OCI-LY7 (cell line): ENCODE results near the gene PLIN5. TPM values are rescaled to one million over a fixed set of nuclear protein-coding genes. Genes with fewer than 3 reads are reported as not detected.

Experiments
- BruUV-seq: library from RNA; stranded (reverse); fragments of 400-500 nt; replicated peaks from 2 replicates; lab custom pipeline; 2021; lab: Mats Ljungman, UMichigan
- CTCF ChIA-PET: fragments of 300-600 bp; sonication (Branson Sonifier 250); formaldehyde crosslinking; loops from one replicate; lab custom pipeline; 2022; ENCODE audit warnings: antibody characterized with exemption; ENCODE audit not compliant: unreplicated experiment; lab: Charles Lee
- POLR2A ChIA-PET: fragments of 300-600 bp; sonication (Branson Sonifier 250); formaldehyde crosslinking; loops from one replicate; lab custom pipeline; 2022; ENCODE audit warnings: antibody characterized with exemption; lab: Charles Lee
- DNase-seq: peaks from one replicate; pipeline ENCODE4 v3.0.0-alpha.2; 2015; ENCODE audit warnings: low spot score
- H2AFZ ChIP-seq: fragments of 200-600 bp; sonication (generic), shearing (Covaris generic); 2 replicates; pipeline ENCODE4 v1.6.1; 2014; ENCODE audit warnings: mild to moderate bottlenecking, antibody characterized with exemption, low read length, moderate library complexity
- H3K27ac ChIP-seq: fragments of 200-600 bp; sonication (generic); 2 replicates; pipeline ENCODE4 v1.5.1; 2014; ENCODE audit warnings: mixed run types, low read depth, mild to moderate bottlenecking, moderate library complexity, low read length, inconsistent platforms; ENCODE audit not compliant: poor library complexity, severe bottlenecking
- H3K36me3 ChIP-seq: fragments of 200-600 bp; sonication (generic); 2 replicates; pipeline ENCODE4 v1.6.1; 2014; ENCODE audit warnings: mild to moderate bottlenecking, antibody characterized with exemption, low read length, moderate library complexity, mixed read lengths; ENCODE audit not compliant: insufficient read depth
- H3K4me1 ChIP-seq: fragments of 200-600 bp; sonication (generic); 2 replicates; pipeline ENCODE4 v1.5.1; 2014; ENCODE audit warnings: mild to moderate bottlenecking, low read length; ENCODE audit not compliant: insufficient read depth, poor library complexity, severe bottlenecking
- H3K4me2 ChIP-seq: fragments of 200-600 bp; sonication (generic); 2 replicates; pipeline ENCODE4 v1.6.1; 2014; ENCODE audit warnings: mild to moderate bottlenecking, low read length
- H3K4me3 ChIP-seq: fragments of 200-600 bp; sonication (generic); 2 replicates; pipeline ENCODE4 v1.5.1; 2014; ENCODE audit warnings: mild to moderate bottlenecking, low read depth, low read length; ENCODE audit not compliant: poor library complexity, severe bottlenecking
- H3K79me2 ChIP-seq: fragments of 200-600 bp; sonication (generic); 2 replicates; pipeline ENCODE4 v1.6.1; 2016; ENCODE audit warnings: low read depth, mild to moderate bottlenecking, low read length, moderate library complexity, mixed read lengths; ENCODE audit not compliant: insufficient read depth
- H3K9me2 ChIP-seq: fragments of 200-600 bp; sonication (generic); 2 replicates; pipeline ENCODE4 v1.6.1; 2016; ENCODE audit warnings: mild to moderate bottlenecking, low read length, mixed read lengths; ENCODE audit not compliant: insufficient read depth
- H3K9me3 ChIP-seq: fragments of 200-600 bp; sonication (generic); 2 replicates; pipeline ENCODE4 v1.6.1; 2014; ENCODE audit warnings: mild to moderate bottlenecking, mixed run types, low read length, mixed read lengths
- H4K20me1 ChIP-seq: fragments of 200-600 bp; sonication (generic); 2 replicates; pipeline ENCODE4 v1.6.1; 2014; ENCODE audit warnings: mild to moderate bottlenecking, antibody characterized with exemption, low read length, moderate library complexity, mixed read lengths; ENCODE audit not compliant: insufficient read depth
- EZH2phosphoT487 ChIP-seq: fragments of 200-600 bp; sonication (generic); IDR thresholded peaks from 2 replicates; pipeline ENCODE4 v1.6.1; 2018; ENCODE audit warnings: low read depth, borderline replicate concordance, mild to moderate bottlenecking, mixed run types, antibody characterized with exemption, low read length, moderate library complexity, mixed read lengths
- intact Hi-C: fragments of 100-400 bp; cut with micrococcal nuclease; formaldehyde crosslinking; loops from one replicate; pipeline ENCODE4 v1.10.0; 2022; ENCODE audit not compliant: unreplicated experiment
- total RNA-seq, 2 experiments: library from RNA; depleted of rRNA in 1 of 2; stranded (reverse); fragments of >200 nt in 1 of 2; shearing (Covaris generic) in 1 of 2; gene quantifications; 2 replicates each; pipeline ENCODE4 v1.2.3, GENCODE V29; 2014 to 2022
- TF ChIP-seq, protein P1 (sequence below): fragments of 200-600 bp; sonication (generic); conservative IDR thresholded peaks from 2 replicates; pipeline ENCODE4 v1.5.1; 2014; ENCODE audit warnings: mild to moderate bottlenecking, antibody characterized with exemption, low read length, moderate library complexity, mixed read lengths

The PLIN5 gene
- total RNA-seq, 2 experiments from 2014 or later = 0.85 to 1.9 TPM

DNA sequence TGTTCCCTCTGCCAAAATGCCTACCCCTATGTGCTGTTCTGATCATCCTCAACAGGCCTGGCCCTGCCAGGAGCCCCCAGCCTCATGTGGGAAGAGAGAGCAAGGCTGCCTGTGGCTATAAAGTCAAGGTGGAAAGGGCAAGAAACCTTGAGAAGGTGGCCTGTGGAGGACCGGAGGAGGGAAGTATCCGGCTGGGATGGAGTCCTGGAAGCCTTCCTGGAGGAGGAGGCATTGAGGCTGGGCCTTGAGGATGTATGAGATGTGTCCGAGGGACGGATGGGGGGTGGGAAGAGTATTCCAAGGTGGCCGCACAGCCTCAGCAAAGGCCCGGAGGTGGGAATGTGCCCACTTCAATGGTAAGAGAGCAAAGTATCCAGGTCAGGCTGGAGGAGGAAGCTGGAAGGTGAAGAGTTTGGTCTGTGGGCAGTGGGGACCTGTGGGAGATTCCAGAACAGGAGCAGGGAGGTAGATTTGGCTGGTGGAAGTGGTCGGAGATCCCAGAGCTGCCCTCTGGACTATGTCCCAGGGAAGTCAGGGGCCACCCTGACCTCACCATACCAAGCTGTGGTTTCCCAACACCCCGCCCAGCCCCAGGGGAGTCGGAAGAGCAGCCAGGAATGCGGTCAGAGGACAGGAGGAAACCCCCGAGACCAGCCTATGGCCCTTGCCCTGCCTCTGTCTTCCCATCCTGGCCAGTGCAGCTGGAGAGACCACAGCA lies 13.7 kb downstream of the PLIN5 start:
- Histone ChIP-seq H3K4me1 (no peaks in the 10 kb centered on the region), H3K79me2 (no peaks in the 10 kb centered on the region), H3K9me2 (no peaks in the 10 kb centered on the region), H3K4me2 (no peak overlapping the region), H3K36me3 (no peaks in the 10 kb centered on the region), H3K27ac (no peak overlapping the region), H4K20me1 (no peaks in the 10 kb centered on the region), H3K9me3 (no peaks in the 10 kb centered on the region), H2AFZ (no peak overlapping the region), H3K4me3 (no peak overlapping the region)
- ChIA-PET CTCF (interaction anchor here (0.6 kb wide), 1 partner anchor 103 kb away, joined by 4 read pairs; no protein-coding TSS in a partner anchor), POLR2A (no interaction called here)
- intact Hi-C loops = no loop called here
- no TSS peak for BruUV-seq
- no peak for DNase-seq
- no peak for TF ChIP-seq EZH2phosphoT487
- TF ChIP-seq, protein P1, sequence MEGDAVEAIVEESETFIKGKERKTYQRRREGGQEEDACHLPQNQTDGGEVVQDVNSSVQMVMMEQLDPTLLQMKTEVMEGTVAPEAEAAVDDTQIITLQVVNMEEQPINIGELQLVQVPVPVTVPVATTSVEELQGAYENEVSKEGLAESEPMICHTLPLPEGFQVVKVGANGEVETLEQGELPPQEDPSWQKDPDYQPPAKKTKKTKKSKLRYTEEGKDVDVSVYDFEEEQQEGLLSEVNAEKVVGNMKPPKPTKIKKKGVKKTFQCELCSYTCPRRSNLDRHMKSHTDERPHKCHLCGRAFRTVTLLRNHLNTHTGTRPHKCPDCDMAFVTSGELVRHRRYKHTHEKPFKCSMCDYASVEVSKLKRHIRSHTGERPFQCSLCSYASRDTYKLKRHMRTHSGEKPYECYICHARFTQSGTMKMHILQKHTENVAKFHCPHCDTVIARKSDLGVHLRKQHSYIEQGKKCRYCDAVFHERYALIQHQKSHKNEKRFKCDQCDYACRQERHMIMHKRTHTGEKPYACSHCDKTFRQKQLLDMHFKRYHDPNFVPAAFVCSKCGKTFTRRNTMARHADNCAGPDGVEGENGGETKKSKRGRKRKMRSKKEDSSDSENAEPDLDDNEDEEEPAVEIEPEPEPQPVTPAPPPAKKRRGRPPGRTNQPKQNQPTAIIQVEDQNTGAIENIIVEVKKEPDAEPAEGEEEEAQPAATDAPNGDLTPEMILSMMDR = no peak

DNA sequence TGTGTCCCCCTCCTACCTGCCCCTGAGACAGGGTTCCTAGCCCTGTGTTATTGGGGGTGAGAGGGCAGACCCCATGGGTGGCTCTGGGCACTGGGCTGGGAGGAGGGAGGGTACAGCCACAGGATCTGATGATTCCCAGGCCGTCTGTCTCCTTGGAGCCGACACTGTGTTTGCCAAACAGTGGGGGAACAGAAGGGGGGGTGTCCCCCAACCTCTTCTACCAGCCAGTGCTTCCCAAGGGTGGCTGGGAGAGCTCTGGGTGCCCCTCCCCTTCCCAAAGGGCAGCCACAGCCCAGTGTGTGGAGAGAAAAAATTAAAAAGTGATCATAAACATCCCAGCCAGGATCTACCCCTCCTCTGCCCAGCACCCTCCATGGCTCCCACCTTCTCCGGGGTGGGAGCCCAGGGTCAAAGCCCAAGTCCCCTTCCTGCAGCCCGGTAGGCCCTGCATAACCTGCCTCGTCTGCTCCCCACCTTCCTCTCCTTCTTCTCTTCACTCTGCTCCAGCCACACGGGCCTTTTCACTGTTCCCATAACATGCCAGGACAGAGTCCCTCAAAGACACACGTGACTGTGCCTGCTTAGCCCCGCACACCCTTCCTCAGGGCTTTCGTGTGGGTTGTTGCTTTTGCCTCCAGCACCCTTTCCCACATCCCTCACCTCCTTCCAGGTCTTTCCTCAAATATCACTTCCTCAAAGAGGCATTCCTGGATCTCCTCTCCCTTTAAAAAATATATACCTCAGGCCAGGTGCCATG lies 15.3 kb downstream of the PLIN5 start:
- ChIA-PET POLR2A (no interaction called here), CTCF (no interaction called here)
- no peak overlapping the region for H3K4me3 ChIP-seq
- no TSS peak for BruUV-seq
- no peaks in the 10 kb centered on the region for H3K79me2 ChIP-seq
- intact Hi-C loops = no loop called here
- H3K27ac ChIP-seq = no peak overlapping the region
- H4K20me1 ChIP-seq = no peaks in the 10 kb centered on the region
- no peaks in the 10 kb centered on the region for H3K9me3 ChIP-seq
- DNase-seq = no peak
- no peak for TF ChIP-seq EZH2phosphoT487
- H3K9me2 ChIP-seq = no peaks in the 10 kb centered on the region
- no peak overlapping the region for H3K4me2 ChIP-seq
- no peaks in the 10 kb centered on the region for H3K36me3 ChIP-seq
- H2AFZ ChIP-seq = no peak overlapping the region
- H3K4me1 ChIP-seq = no peaks in the 10 kb centered on the region

DNA sequence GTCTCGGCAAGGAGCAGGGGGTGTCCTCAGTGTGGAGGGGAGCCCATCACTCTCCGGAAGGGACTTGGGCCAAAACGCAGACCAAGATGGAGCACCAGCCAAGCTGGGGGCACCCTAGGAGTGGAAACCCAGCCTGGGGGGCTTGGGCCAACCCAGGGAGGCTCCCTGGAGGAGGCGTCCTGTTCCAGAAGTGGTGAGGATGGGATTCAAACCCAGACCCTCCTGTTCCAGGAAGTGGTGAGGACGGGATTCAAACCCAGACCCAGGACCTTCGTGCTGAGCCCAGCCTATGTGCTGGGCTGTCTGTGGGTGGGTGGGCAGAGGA lies 15.9 kb downstream of the PLIN5 start:
- H3K79me2 ChIP-seq = no peaks in the 10 kb centered on the region
- H3K36me3 ChIP-seq = no peaks in the 10 kb centered on the region
- BruUV-seq = no TSS peak
- ChIA-PET CTCF (no interaction called here), POLR2A (no interaction called here)
- H3K4me2 ChIP-seq = no peak overlapping the region
- no peaks in the 10 kb centered on the region for H4K20me1 ChIP-seq
- no peak for DNase-seq
- no peak overlapping the region for H3K27ac ChIP-seq
- no peak overlapping the region for H2AFZ ChIP-seq
- intact Hi-C loops = no loop called here
- no peak for TF ChIP-seq EZH2phosphoT487
- TF ChIP-seq, protein P1 = no peak
- no peaks in the 10 kb centered on the region for H3K9me3 ChIP-seq
- no peak overlapping the region for H3K4me3 ChIP-seq
- no peaks in the 10 kb centered on the region for H3K4me1 ChIP-seq
- no peaks in the 10 kb centered on the region for H3K9me2 ChIP-seq
